Hematopoietic multipotent progenitor cell treated with erythropoietin and hydrocortisone succinate and interleukin-3 and kit ligand, for 15 days (in vitro differentiated cells): ENCODE measurements around the gene UBASH3A.

Experiments used
- DNase-seq: peaks from one replicate; pipeline ENCODE4 v3.0.0-alpha.2; 2015; ENCODE audit warnings: low spot score

The UBASH3A gene

DNA sequence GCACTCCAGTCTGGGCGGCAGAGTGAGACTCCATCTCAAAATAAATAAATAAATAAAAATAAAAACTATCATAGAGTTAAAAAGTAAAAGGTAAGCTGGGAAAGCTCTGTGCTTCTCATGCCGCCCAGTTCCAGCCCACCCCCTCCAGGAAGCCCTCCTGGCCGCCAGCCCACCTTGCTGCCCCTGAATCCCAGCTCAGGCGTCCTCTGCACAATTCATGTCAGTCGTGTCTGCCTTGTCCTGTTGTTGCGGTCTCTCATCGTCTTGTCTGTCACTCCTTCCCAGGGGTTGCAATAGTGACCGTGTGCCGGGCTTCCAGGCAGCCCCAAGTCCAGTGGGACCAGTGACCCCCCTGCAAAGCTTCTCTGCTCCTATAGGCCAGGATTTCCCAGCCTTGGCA lies 48.2 kb downstream of the UBASH3A start:
- no peak for DNase-seq

GRCh38 chr21:42452401-42453223 lies 48.9 kb downstream of the UBASH3A start:
- DNase-seq, result no peak

DNA sequence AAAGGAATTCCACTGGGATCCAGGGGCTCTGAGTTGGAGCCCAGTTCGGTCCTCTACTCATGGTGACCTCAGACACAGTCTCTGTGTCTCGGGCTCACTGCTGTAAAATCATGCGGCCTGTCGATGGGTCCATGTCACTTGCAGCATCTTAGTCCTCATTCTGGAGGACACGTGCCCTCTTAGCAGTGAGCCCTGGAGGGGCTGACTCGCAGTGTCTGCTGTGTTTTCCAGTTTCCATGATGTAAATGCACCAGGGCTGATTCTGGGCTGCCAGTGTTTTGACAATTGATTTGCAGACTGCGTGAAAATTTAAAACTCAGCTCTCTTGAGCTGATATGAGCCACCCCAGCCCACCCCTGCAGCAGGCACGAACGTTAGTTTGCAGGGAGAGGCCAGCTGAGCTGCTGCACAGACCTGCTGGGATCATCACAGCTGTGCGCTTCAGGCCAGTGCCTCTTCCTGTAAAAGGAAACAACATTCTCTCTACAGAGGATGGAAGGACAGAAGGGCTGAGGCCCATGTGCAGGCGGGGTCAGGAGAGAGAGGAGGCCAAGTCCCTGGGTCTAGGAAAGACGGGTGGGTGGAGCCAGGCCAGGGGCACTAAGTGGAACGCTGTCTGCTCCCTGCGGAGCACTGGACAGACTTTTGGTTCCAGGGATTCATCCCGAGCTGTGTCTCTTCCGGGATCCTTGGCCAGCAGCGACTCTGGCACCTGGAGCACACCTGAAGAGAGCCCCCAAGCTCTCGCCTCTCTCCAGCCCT lies 49.7 kb downstream of the UBASH3A start:
- no peak for DNase-seq

GRCh38 chr21:42453986-42454570 lies 50.4 kb downstream of the UBASH3A start:
- DNase-seq, result no peak

- DNase-seq, result no peak
These were observed 51.1 kb downstream of the UBASH3A start for GRCh38 chr21:42454786-42455185.

GRCh38 chr21:42455196-42455595 lies 51.5 kb downstream of the UBASH3A start:
- DNase-seq, result no peak

DNA sequence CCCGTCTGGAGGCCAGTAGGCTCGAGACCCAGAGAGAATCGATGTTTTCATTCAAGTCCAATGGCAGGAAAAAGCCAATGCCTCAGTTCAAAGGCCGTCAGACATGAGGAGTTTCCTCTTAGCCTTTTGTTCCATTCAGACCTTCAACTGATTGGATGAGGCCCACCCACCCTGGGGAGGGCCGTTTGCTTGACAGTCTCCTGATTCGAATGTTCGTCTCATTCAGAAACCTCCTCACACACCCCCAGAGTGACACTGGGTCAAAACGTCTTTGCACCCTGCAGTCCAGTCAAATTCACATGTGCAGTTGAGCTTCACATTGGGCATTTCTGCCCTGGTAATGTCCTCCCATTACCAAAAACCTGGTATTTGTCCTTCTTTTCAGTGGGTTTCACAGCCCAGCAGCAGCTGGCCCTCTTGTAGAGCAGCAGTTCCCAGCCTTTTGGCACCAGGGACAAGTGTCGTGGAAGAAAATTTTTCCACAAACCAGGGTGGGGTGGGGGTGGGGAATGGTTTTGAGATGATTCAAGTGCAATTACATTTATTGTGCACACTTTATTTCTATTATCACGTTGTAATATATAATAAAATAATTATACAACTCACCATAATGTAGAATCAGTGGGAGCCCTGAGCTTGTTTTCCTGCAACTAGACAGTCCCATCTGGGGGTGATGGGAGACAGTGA lies 52.2 kb downstream of the UBASH3A start:
- DNase-seq, result no peak

DNA sequence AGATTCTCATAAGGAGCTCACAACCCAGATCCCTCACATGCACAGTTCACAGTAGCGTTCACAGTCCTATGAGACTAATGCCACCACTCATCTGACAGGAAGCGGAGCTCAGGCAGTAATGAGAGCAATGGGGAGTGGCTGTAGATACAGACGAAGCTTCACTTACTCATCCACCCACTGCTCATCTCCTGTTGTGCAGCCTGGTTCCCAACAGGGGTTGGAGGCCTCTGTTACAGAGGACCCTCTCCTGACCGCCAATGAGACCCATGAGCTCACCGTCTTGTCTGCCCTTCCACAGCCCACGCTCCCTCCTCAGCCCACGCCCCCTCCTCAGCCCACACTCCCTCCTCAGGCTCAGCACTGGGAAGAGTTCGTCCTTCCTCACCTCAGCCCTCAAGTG lies 52.8 kb downstream of the UBASH3A start:
- DNase-seq, result no peak

DNA sequence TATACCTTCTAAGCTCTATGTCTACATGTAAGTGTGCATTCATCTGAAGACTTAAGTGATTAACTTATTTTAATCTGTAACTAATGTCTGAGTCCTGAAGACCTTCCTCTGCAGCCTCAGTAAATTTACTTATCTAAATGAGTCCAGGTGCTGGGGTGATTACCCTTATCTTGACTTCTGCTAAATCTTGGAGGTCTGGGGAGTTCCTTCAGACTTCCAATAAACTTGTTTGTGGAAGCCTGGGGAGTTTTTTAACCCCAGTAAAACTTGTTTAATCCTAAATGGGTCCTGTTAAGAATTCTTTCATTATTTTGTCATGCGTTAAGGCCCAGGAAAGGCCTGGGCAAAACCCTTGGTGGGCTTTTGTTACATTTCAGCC lies 55.4 kb downstream of the UBASH3A start:
- no peak for DNase-seq

- DNase-seq, result no peak
These were observed 56.0 kb downstream of the UBASH3A start for GRCh38 chr21:42459546-42460215.

- no peak for DNase-seq
These were observed 56.9 kb downstream of the UBASH3A start for GRCh38 chr21:42460391-42461184.

- DNase-seq, result no peak
These were observed 57.5 kb downstream of the UBASH3A start for GRCh38 chr21:42461185-42461520.

DNA sequence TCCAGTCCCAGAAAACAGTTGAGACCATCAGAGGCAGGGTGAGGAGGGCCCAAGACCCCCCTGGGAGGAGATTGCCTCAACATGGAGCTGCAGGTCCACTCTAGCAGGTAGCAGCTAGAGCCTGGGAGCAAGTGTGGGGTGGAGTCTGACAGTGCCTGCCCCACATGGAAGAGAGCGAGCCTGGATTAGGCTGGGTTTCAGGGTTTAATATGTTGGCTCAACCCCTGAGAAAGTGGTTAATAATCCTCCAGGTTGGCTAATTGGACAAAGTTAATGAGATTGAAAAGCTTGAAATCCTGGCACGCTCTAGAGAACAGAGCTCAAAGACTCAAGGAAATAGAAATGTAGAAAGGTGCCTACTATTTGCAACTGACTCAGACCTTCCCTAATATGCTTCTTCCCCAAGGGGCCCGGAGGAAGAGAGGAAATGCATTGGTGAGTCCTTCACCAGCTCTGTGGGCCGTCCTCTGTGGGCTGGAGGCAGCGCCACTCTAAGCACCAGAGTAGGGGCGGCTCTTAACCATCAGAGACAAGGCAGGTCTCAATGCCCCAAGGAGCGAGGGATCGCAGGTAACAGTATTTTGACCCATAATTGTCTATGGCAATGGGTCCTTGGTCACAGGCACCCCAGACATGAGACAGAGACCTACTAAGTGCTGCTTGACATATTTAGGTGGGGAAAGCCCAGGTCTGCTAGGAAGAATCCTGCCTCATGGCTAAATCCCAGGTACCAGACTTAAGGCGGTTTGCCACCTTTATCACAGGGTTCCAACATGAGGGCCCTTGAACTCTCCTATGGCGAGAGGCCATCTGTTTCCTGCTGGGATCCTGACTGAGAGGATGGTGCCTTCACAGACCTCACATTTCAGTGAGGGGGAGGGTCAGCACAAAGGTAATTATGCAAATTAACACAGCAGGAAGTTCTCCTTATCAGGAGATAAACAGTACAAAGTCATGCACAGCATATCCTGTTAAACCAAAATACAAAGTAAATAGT lies 58.5 kb downstream of the UBASH3A start:
- no peak for DNase-seq

- peak; percentile 42 for DNase-seq
These were observed 60.3 kb downstream of the UBASH3A start for GRCh38 chr21:42463861-42464515.

- DNase-seq, result no peak
These were observed 61.5 kb downstream of the UBASH3A start for GRCh38 chr21:42465008-42465802.

- DNase-seq, result no peak
These were observed 62.1 kb downstream of the UBASH3A start for GRCh38 chr21:42465803-42466127.

DNA sequence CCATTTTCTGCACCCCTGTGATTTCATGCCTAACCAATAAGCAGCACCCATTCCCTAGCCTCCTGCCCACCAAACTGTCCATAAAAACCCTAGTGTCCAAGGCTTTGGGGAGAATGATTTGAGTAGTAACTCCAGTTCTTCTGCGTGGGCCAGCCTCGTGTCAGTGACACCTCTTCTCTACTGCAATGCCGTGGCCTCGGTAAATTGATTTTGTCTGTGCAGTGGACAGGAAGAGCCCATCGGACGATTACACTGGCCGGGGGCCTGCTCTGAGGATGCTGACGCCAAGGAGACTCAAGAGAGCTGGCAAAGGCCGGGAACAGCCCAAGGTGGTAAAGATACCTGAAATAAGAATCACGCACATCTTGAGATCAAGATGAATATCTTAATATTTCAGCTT lies 63.0 kb downstream of the UBASH3A start:
- no peak for DNase-seq

DNA sequence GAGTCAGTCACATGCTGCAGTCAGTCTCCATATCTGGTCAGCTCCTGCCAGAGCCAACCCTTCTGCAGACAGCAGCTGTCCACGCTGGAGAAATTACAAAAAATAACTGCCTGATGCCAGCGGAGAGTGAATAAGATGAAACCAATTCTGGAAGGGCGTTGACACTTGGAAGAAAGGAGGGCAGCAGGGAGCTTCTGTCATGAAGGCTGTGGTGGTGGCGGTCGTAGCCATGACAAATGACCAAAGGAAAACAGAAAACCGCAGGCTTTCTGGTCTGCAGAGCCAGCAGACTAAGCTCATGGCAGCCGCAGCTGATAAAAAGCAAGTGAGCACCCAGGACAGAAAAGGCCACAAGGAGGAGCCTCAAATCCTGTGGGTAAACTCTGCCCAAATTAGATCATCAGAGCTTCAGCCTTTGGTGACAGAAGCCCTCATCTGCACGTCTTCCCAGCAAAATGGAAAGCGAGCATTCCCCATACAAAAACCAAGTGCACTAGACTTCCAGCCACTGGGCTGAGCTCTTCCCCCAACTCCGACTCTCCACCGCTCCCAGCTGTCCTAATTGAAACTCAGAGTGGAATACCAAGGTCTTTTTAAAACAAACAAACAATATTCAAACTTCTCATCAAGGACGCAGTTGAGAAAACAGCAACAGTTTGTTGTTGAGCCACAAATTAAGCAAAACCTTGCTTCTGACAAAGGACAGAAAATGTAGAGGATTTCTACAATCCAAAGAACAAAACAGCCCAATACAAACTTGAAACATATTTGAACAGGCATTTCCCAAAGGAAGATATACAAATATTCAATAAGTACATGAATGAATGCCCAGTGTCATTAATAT lies 63.7 kb downstream of the UBASH3A start:
- DNase-seq, result peak; percentile 10
